ENCODE results near the gene EXOC6B.

GRCh38 chr2:72185206-72185605, 640.6 kb downstream of the EXOC6B start:
- TF ChIP-seq CTCF (conservative IDR thresholded peaks at IDR 0.05) (no peak), EZH2 (IDR thresholded peaks at IDR 0.05; ENCODE audit: low read depth) (no peak)
